Prostate gland (tissue), 2 donors: ENCODE data around the gene SCN3A.

ENCODE experiments used
- CTCF ChIP-seq, 4 experiments: fragments of 200-600 bp in 2 of 4; fragments of 450-650 bp in 2 of 4; sonication (generic) in 2 of 4; IDR thresholded peaks; 1 replicate in 3 of 4; 2 replicates in 1 of 4; pipeline ENCODE4 v1.5.1; 2016 to 2019; ENCODE audit warnings: antibody characterized with exemption in 4 of 4, mild to moderate bottlenecking in 2 of 4, moderate library complexity in 2 of 4
- POLR2A ChIP-seq: fragments of 450-650 bp; IDR thresholded peaks from one replicate; pipeline ENCODE4 v1.6.1; 2016; ENCODE audit warnings: antibody characterized with exemption, mild to moderate bottlenecking
- POLR2AphosphoS5 ChIP-seq: sonication (generic); formaldehyde crosslinking; IDR thresholded peaks from one replicate; pipeline ENCODE4 v1.6.1; 2017; ENCODE audit warnings: antibody characterized with exemption

- no peak for TF ChIP-seq CTCF (IDR thresholded peaks at IDR 0.05)
- no peak for TF ChIP-seq POLR2A
- no peak for TF ChIP-seq POLR2AphosphoS5
These were observed 93.5 kb downstream of the SCN3A start for GRCh38 chr2:165110394-165110793.
